ENCODE results near the gene FNDC3B. TPM values are rescaled to one million over a fixed set of nuclear protein-coding genes. Genes with fewer than 3 reads are reported as not detected.

Gene FNDC3B
- total and polyA plus RNA-seq, 9 donors: 22.1 to 198 (median 108) TPM

GRCh38 chr3:172066880-172067796 lies 27.8 kb downstream of the FNDC3B start:
- no peaks in the 10 kb centered on the region for H3K27me3 ChIP-seq
- no peak overlapping the region for H3K4me3 ChIP-seq
- intact Hi-C loops (cut with DNase I): no loop called here
- no peak overlapping the region for H3K27ac ChIP-seq
- peaks cover 21% of the 10 kb centered on the region for H3K4me1 ChIP-seq (ENCODE audit: insufficient read depth)
- WGBS, 3 donors: 83 to 84% (median 83%) methylated on average over 7 of the region's 7 CpGs
- DNase-seq: no peak
- no peak for TF ChIP-seq EP300 (IDR thresholded peaks at IDR 0.05)
- no peak for TF ChIP-seq CTCF (IDR thresholded peaks at IDR 0.05)
- no peak for TF ChIP-seq POLR2A (IDR thresholded peaks at IDR 0.05)
- H3K36me3 ChIP-seq: no peaks in the 10 kb centered on the region
- H3K9me3 ChIP-seq: no peaks in the 10 kb centered on the region

GRCh38 chr3:172067837-172068440 lies 28.6 kb downstream of the FNDC3B start:
- Histone ChIP-seq H3K27me3 (no peaks in the 10 kb centered on the region), H3K4me3 (no peak overlapping the region), H3K36me3 (no peaks in the 10 kb centered on the region), H3K27ac (no peak overlapping the region), H3K4me1 (ENCODE audit: insufficient read depth) (peaks cover 23% of the 10 kb centered on the region), H3K9me3 (no peaks in the 10 kb centered on the region)
- intact Hi-C loops (cut with DNase I): no loop called here
- 74 to 84% (median 82%) methylated on average over 6 of the region's 6 CpGs for WGBS, 3 donors
- DNase-seq: no peak
- TF ChIP-seq EP300 (IDR thresholded peaks at IDR 0.05) (no peak), CTCF (IDR thresholded peaks at IDR 0.05) (no peak), POLR2A (IDR thresholded peaks at IDR 0.05) (no peak)

- no peaks in the 10 kb centered on the region for H3K9me3 ChIP-seq
- H3K36me3 ChIP-seq: no peaks in the 10 kb centered on the region
- no peak for DNase-seq
- 27 to 37% (median 29%) methylated on average over 4 of the region's 4 CpGs for WGBS, 3 donors
- no peak overlapping the region for H3K4me3 ChIP-seq
- peak overlapping the region in 1 of 2 donors; percentile 34 for H3K27ac ChIP-seq
- TF ChIP-seq EP300 (IDR thresholded peaks at IDR 0.05): no peak
- no peak for TF ChIP-seq CTCF (IDR thresholded peaks at IDR 0.05)
- no peak for TF ChIP-seq POLR2A (IDR thresholded peaks at IDR 0.05)
- intact Hi-C loops (cut with DNase I): no loop called here
- no peaks in the 10 kb centered on the region for H3K27me3 ChIP-seq
- H3K4me1 ChIP-seq (ENCODE audit: insufficient read depth): peaks cover 27% of the 10 kb centered on the region
Observed at GRCh38 chr3:172068977-172069376, 29.6 kb downstream of the FNDC3B start.

- peak in 1 of 5 donors; percentile 21 for DNase-seq
- WGBS, 3 donors: 27 to 41% (median 28%) methylated on average over 3 of the region's 3 CpGs
- Histone ChIP-seq H3K27ac (peak overlapping the region in 1 of 2 donors; percentile 61), H3K36me3 (no peaks in the 10 kb centered on the region), H3K27me3 (no peaks in the 10 kb centered on the region), H3K9me3 (no peaks in the 10 kb centered on the region), H3K4me1 (ENCODE audit: insufficient read depth) (peaks cover 29% of the 10 kb centered on the region), H3K4me3 (no peak overlapping the region)
- TF ChIP-seq CTCF (IDR thresholded peaks at IDR 0.05) (no peak), EP300 (IDR thresholded peaks at IDR 0.05) (no peak), POLR2A (IDR thresholded peaks at IDR 0.05) (no peak)
- intact Hi-C loops (cut with DNase I): no loop called here
Observed at GRCh38 chr3:172069478-172069877, 30.1 kb downstream of the FNDC3B start.
